Body of pancreas (tissue), 4 donors: ENCODE data around the gene LMBRD2. TPM values are rescaled to one million over a fixed set of nuclear protein-coding genes. Genes with fewer than 3 reads are reported as not detected.
"Not testable (repeated sequence)": the region's sequence is repeated elsewhere in the genome, so short reads cannot be mapped to it uniquely, and the experiment has no call there.

Experiments
- ATAC-seq: fragments of 150-250 bp; one replicate; pipeline ENCODE4 v1.9.1; 2016
- DNase-seq, 4 donors: peaks; one replicate each; pipeline ENCODE4 v3.0.0-alpha.2; 2019
- H3K27ac ChIP-seq, 4 donors: fragments of 200-600 bp; sonication (generic); 1 replicate in 3 of 4; 2 replicates in 1 of 4; pipeline versions ENCODE4 v1.5.1 to v1.6.1; 2016 to 2019; ENCODE audit warnings: mild to moderate bottlenecking in 1 of 4, mixed read lengths in 1 of 4, moderate library complexity in 1 of 4
- H3K27me3 ChIP-seq, 2 donors: fragments of 200-600 bp; sonication (generic); one replicate each; pipeline ENCODE4 v1.6.0; 2016; ENCODE audit warnings: mild to moderate bottlenecking in 1 of 2
- H3K36me3 ChIP-seq, 2 donors: fragments of 200-600 bp; sonication (generic); replicated peaks in 1 of 2; 2 replicates each; pipeline ENCODE4 v1.5.1; 2016; ENCODE audit warnings: low read depth in 2 of 2; ENCODE audit not compliant: insufficient read depth in 1 of 2
- H3K4me1 ChIP-seq: fragments of 200-600 bp; sonication (generic); one replicate; pipeline ENCODE4 v1.6.0; 2016
- H3K4me3 ChIP-seq, 2 donors: fragments of 200-600 bp; sonication (generic); 1 replicate in 1 of 2; 2 replicates in 1 of 2; pipeline ENCODE4 v1.5.1; 2016 to 2019
- H3K9me3 ChIP-seq, 3 donors: fragments of 200-600 bp; sonication (generic); 1 replicate in 2 of 3; 2 replicates in 1 of 3; pipeline ENCODE4 v1.5.1; 2016
- POLR2A ChIP-seq, 3 donors: fragments of 450-650 bp; IDR thresholded peaks; one replicate each; pipeline ENCODE4 v1.6.1; 2016; ENCODE audit warnings: antibody characterized with exemption in 3 of 3, mild to moderate bottlenecking in 2 of 3
- WGBS, 2 donors: methylation state at CpG; one replicate each; pipeline ENCODE4 v1.1.5; 2017; 5-methylcytosine and 5-hydroxymethylcytosine counted together
- intact Hi-C: fragments of 100-400 bp; cut with DNase I; formaldehyde crosslinking; loops from one replicate; pipeline ENCODE4 v1.15.1; 2023
- total RNA-seq, 2 donors: library from RNA; depleted of rRNA; stranded (reverse); fragments of >200 nt; gene quantifications; one replicate each; pipeline ENCODE4 v1.1.0, GENCODE V29; 2016
- TF ChIP-seq, protein P1 (sequence below), 7 experiments: fragments of 450-650 bp in 4 of 7; fragments of 200-600 bp in 3 of 7; sonication (generic) in 3 of 7; IDR thresholded peaks; one replicate each; pipeline ENCODE4 v1.5.1; 2016 to 2019; ENCODE audit warnings: antibody characterized with exemption in 7 of 7

Gene LMBRD2
- total RNA-seq, 2 donors from 2014 or later, result 5.6 to 8.6 TPM

DNA sequence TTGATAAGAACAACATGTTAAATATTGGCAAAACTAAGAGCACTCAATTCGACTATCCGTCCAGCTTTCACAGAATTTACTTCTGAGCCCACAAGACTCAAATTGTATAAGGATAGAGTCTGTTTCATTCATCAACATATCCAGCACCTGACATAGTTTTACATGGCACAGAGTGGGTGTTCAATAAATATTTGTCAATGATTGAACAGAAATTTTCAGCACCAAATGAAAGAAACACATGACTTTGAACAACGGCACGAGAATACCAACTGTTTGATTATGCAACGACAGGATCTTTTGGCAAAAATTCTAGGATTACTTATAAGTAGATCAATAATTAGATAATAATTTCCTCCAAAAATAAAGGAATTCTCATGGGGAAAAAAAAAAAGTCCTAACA lies 42.1 kb upstream of the LMBRD2 start:
- WGBS, 2 donors, result 67 to 70% methylated on average over 5 of the region's 5 CpGs
- DNase-seq, result no peak
- Histone ChIP-seq H3K9me3 (peaks cover 0 to 11% (median 0%) of the 10 kb centered on the region in 3 donors), H3K27me3 (no peaks in the 10 kb centered on the region), H3K27ac (no peak overlapping the region), H3K36me3 (peaks cover 9 to 16% of the 10 kb centered on the region in 2 donors), H3K4me1 (peaks cover 7% of the 10 kb centered on the region), H3K4me3 (no peak overlapping the region)
- TF ChIP-seq POLR2A (IDR thresholded peaks at IDR 0.05), result no peak
- TF ChIP-seq, protein P1, sequence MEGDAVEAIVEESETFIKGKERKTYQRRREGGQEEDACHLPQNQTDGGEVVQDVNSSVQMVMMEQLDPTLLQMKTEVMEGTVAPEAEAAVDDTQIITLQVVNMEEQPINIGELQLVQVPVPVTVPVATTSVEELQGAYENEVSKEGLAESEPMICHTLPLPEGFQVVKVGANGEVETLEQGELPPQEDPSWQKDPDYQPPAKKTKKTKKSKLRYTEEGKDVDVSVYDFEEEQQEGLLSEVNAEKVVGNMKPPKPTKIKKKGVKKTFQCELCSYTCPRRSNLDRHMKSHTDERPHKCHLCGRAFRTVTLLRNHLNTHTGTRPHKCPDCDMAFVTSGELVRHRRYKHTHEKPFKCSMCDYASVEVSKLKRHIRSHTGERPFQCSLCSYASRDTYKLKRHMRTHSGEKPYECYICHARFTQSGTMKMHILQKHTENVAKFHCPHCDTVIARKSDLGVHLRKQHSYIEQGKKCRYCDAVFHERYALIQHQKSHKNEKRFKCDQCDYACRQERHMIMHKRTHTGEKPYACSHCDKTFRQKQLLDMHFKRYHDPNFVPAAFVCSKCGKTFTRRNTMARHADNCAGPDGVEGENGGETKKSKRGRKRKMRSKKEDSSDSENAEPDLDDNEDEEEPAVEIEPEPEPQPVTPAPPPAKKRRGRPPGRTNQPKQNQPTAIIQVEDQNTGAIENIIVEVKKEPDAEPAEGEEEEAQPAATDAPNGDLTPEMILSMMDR (IDR thresholded peaks at IDR 0.05), result no peak
- no peak for ATAC-seq
- intact Hi-C loops, result no loop called here

DNA sequence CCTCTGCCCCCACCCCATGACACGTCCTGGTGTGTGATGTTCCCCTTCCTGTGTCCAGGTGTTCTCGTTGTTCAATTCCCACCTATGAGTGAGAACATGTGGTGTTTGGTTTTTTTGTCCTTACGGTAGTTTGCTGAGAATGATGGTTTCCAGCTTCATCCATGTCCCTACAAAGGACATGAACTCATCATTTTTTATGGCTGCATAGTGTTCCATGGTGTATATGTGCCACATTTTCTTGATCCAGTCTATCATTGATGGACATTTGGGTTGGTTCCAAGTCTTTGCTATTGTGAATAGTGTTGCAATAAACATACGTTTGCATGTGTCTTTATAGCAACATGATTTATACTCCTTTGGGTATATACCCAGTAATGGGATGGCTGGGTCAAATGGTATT lies 32.7 kb upstream of the LMBRD2 start:
- H3K9me3 ChIP-seq, ATAC-seq, H3K36me3 ChIP-seq, H3K4me1 ChIP-seq, H3K27ac ChIP-seq, intact Hi-C loops, H3K27me3 ChIP-seq, H3K4me3 ChIP-seq, DNase-seq: not testable (repeated sequence)
- 44 to 52% methylated on average over 2 to 3 of the region's 4 CpGs for WGBS, 2 donors

DNA sequence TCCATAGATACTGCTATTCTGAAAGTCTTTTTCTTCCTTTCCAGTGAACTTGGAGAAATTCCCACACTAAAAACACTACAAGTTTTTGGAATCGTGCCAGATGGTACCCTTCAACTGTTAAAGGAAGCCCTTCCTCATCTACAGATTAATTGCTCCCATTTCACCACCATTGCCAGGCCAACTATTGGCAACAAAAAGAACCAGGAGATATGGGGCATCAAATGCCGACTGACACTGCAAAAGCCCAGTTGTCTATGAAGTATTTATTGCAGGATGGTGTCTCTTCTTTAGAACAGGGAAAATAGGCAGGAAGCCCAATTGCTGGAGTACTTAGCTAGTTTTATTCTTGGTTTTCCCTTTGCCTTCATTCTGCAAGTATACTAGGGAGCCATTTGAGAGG lies 30.1 kb upstream of the LMBRD2 start:
- H3K36me3 ChIP-seq, result no peaks in the 10 kb centered on the region

DNA sequence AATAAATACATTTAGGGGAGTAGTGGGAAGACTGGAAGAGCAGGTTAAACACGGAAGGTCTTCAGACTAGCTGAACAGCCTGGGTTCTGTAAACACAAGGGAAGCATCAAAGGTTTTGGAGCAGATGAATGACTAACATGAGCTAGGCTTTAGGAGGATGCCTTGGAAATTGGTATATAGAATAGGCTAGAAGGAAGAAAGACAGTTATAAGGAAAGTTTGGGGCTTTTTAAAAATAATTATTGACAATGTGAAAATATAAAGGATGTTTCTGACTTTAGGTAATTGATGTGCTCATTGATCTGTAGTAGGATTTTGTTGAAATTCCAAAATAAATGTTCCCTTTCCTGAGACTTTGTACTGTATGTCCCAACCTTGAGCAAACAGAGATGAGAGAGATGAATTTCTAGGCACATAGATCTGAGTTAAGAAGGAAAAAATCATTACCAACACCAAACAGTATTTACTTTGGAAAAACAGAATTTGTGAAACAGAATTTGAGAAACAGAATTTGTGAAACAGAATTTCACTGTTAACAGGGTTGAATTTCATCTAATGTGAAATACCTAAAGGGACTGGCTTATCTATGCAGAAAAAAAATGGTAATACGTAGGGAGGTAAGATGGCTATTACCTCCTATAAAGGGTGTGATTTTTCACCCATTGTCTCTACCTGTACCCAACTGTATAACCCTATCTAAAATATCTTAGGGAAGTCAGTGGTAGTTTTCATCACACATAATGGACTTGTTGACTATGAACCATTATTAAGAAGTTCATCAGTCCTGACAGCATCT lies 29.1 kb upstream of the LMBRD2 start:
- H3K27ac ChIP-seq, result no peak overlapping the region
- no peaks in the 10 kb centered on the region for H3K27me3 ChIP-seq
- H3K4me3 ChIP-seq, result no peak overlapping the region
- H3K36me3 ChIP-seq, result no peaks in the 10 kb centered on the region
- DNase-seq, result no peak
- H3K4me1 ChIP-seq, result no peaks in the 10 kb centered on the region
- ATAC-seq, result no peak
- H3K9me3 ChIP-seq, result no peaks in the 10 kb centered on the region
- WGBS, 2 donors, result 77 to 91% methylated on average over 2 of the region's 2 CpGs
- intact Hi-C loops, result no loop called here
- TF ChIP-seq POLR2A (IDR thresholded peaks at IDR 0.05), result no peak
- TF ChIP-seq, protein P1 (IDR thresholded peaks at IDR 0.05), result no peak

More for the DNA sequence above, 30.1 kb upstream of the LMBRD2 start:
- Histone ChIP-seq H3K9me3 (no peaks in the 10 kb centered on the region), H3K4me1 (no peaks in the 10 kb centered on the region), H3K27ac (no peak overlapping the region), H3K4me3 (no peak overlapping the region), H3K27me3 (no peaks in the 10 kb centered on the region)
- 63 to 64% methylated on average over 2 of the region's 2 CpGs for WGBS, 2 donors
- TF ChIP-seq POLR2A (IDR thresholded peaks at IDR 0.05), result no peak
- TF ChIP-seq, protein P1 (IDR thresholded peaks at IDR 0.05), result no peak
- ATAC-seq (no peak), DNase-seq (no peak)
- intact Hi-C loops, result no loop called here

DNA sequence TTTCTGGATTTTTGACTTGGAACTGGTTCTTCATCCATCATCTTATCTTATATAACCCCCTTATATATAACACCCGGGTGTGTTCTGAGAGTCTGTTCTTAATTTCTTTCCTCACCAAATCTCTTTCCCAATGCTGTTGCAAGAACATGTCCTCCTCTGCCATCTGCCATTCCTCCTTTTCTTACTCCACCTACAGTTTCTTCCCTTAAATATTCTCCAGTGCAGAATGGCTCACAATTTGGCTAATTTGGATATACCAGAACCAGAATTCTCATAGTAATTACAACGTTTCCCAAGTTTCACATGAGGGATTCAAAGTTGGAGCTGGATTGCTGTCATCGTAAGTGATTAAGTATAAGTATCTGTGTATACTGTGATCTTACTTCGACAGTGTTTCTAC lies 28.3 kb upstream of the LMBRD2 start:
- Histone ChIP-seq H3K4me1 (no peaks in the 10 kb centered on the region), H3K9me3 (no peaks in the 10 kb centered on the region), H3K27me3 (no peaks in the 10 kb centered on the region), H3K27ac (no peak overlapping the region), H3K36me3 (no peaks in the 10 kb centered on the region), H3K4me3 (no peak overlapping the region)
- intact Hi-C loops, result no loop called here
- WGBS, 2 donors, result 72 to 80% methylated on average over 4 of the region's 4 CpGs
- no peak for ATAC-seq
- no peak for DNase-seq
- TF ChIP-seq, protein P1 (IDR thresholded peaks at IDR 0.05), result no peak
- no peak for TF ChIP-seq POLR2A (IDR thresholded peaks at IDR 0.05)
